Transverse colon (tissue), 3 donors: ENCODE measurements around the gene PDE4D.

ENCODE experiments used
- CTCF ChIP-seq, 5 experiments: fragments of 200-600 bp in 3 of 5; fragments of 450-650 bp in 2 of 5; sonication (generic) in 3 of 5; IDR thresholded peaks; 1 replicate in 2 of 5; 2 replicates in 3 of 5; pipeline ENCODE4 v1.5.1; 2016 to 2017; ENCODE audit warnings: antibody characterized with exemption in 5 of 5, inconsistent platforms in 3 of 5, mild to moderate bottlenecking in 2 of 5, moderate library complexity in 1 of 5
- EP300 ChIP-seq: sonication (generic); formaldehyde crosslinking; IDR thresholded peaks from one replicate; pipeline ENCODE4 v1.6.1; 2017; ENCODE audit warnings: antibody characterized with exemption, low read depth
- POLR2A ChIP-seq: fragments of 450-650 bp; IDR thresholded peaks from one replicate; pipeline ENCODE4 v1.6.1; 2016; ENCODE audit warnings: antibody characterized with exemption, mild to moderate bottlenecking, moderate library complexity

GRCh38 chr5:59600998-59601397 lies 292.5 kb downstream of the PDE4D start:
- no peak for TF ChIP-seq CTCF (IDR thresholded peaks at IDR 0.05)
- no peak for TF ChIP-seq EP300
- TF ChIP-seq POLR2A, result no peak
